Activated CD4-positive, CD25-positive, alpha-beta regulatory T cell treated with anti-CD3 and anti-CD28 coated beads, Interleukin-2, amount 50 U/mL, for 72 hours (primary cell): ENCODE results near the gene TBC1D32.
"Not testable (repeated sequence)": the region's sequence is repeated elsewhere in the genome, so short reads cannot be mapped to it uniquely, and the experiment has no call there.

Experiments used
- DNase-seq: peaks from one replicate; pipeline ENCODE4 v3.0.0; 2021

The TBC1D32 gene

GRCh38 chr6:121319112-121319553, 15.1 kb downstream of the TBC1D32 start:
- DNase-seq, result no peak

DNA sequence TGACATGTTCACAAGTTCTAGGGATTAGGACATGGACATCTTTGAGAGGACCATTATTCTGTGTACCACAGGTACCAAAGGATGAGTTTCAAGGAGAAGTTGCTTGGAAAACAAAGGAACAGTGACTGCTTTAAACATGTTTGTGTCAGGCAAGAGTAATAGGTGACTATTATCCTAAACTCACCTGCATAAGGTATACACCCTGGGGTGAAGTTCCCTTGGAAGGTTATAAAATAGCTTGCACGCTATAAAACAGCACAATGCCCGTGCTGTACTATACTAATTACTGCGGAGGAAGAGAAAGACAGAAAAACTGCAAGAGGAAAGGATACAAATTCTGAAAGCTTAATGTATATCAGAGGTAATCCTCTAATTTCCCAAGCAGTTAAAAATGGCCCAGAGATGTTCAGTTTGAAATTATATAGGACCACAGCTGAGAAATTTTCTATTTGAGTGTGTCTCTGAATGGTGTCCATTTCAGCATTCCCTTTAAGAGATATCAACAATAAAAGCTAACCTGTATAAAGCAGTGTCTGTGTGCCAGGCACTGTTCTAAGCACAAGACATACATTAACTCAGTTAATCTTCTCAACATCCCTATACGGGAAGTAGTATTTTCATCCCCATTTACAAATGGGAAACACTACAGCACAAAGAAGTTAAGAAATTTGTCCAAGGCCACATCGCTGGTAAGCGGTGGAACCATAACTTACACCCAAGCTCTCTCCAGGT, 19.7 kb downstream of the TBC1D32 start:
- DNase-seq, result no peak

GRCh38 chr6:121311814-121312213, 22.5 kb downstream of the TBC1D32 start:
- not testable (repeated sequence) for DNase-seq

- DNase-seq, result no peak
Observed at GRCh38 chr6:121310495-121310894, 23.8 kb downstream of the TBC1D32 start.

DNA sequence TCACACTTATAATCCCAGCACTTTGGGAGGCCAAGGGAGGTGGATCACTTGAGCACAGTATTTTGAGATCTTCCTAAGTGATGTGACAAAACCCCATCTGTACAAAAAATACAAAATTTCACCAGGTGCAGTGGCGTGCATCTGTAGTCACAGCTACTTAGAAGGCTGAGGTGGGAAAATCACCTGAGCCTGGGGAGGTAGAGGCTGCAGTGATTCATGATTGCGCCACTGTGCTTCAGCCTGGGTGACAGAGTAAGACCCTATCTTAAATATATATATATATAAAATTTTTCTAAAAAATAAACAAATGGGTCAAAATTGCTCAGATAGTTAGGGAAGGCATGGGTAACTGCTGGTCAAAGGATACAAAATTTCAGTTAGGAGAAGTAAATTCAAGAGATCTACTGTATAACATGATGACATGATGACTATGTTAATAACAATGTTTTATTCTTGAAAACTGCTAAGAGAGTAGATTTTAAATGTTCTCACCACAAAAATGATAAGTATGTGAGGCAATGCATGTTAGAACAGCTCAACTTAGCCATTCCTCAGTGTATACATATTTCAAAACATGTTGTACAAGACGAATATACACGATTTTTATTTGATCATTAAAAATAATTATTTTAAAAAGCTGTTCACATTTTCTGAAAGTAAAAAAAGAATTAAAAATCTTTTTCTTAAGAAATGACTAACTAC, 24.4 kb downstream of the TBC1D32 start:
- no peak for DNase-seq

- DNase-seq, result no peak
Observed at GRCh38 chr6:121305957-121306607, 28.2 kb downstream of the TBC1D32 start.

GRCh38 chr6:121302882-121303281, 31.4 kb downstream of the TBC1D32 start:
- no peak for DNase-seq

GRCh38 chr6:121301156-121301555, 33.1 kb downstream of the TBC1D32 start:
- not testable (repeated sequence) for DNase-seq

- DNase-seq, result no peak
Observed at GRCh38 chr6:121297694-121298093, 36.6 kb downstream of the TBC1D32 start.

DNA sequence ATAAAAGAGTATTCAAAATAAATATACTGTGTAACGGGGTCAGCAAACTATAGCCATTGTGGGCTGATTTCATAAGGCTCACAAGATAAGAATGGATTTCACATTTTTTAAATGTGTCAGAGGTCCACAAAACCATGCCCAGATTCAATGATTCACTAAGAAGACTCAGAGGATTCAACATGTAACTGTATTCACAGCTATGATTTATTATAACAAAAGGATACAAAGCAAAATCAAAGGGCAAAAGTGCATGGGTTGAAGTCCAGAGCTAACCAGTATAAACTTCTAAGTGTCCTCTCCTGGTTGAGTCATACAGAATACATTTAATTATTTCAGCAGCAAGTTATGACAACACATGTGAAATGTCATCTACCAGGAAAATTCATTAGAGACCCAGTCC, 49.2 kb downstream of the TBC1D32 start:
- DNase-seq, result no peak

DNA sequence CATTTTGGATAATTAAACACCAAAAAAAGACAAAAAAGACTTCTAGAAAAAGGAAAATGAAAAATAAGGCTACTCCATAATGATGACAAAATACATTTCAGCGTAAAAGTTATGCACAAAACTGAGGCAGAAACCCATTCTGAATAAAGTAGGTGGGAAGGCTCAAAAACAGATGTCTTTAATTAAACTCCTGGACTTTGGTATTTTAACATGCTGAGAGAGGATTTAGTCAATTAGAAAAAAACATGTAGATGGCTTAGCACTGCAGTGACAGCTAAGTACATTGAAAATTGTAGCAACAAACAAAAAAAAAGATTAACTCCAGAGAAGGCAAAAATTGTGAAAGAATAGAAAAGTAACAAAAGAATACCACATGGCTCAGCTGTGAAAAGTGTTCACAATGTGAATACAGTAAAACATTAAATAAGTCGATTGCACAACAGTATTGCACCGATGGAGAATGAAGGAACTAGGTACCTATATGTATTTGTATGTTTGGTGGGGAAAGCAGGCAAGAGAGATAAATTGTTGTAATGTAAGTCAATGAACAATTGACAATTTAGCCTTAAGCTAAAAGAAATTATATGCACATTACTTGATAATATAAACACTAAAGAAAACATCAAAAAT, 59.5 kb downstream of the TBC1D32 start:
- no peak for DNase-seq

- no peak for DNase-seq
Observed at GRCh38 chr6:121263742-121264141, 70.5 kb downstream of the TBC1D32 start.

GRCh38 chr6:121260651-121261102, 73.6 kb downstream of the TBC1D32 start:
- no peak for DNase-seq

GRCh38 chr6:121247386-121247785, 86.9 kb downstream of the TBC1D32 start:
- no peak for DNase-seq

DNA sequence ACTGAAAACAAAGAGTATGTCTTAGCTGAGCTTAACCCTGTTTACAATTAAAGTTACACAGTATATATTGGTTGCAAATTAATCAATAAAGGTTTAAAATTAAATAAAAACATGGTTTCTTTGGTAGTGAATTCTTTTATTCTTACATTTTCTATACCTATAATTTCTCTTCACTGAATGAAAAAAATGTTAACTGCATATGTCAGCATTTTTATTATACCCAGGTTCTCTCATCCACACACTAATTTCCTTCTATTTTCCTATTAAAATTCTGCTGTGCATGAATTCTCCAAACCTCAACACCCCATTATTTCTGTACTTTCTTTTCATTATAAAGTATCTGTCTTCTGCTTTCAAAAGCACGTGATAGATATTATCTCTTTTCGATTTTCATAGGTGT, 91.9 kb downstream of the TBC1D32 start:
- DNase-seq, result no peak

DNA sequence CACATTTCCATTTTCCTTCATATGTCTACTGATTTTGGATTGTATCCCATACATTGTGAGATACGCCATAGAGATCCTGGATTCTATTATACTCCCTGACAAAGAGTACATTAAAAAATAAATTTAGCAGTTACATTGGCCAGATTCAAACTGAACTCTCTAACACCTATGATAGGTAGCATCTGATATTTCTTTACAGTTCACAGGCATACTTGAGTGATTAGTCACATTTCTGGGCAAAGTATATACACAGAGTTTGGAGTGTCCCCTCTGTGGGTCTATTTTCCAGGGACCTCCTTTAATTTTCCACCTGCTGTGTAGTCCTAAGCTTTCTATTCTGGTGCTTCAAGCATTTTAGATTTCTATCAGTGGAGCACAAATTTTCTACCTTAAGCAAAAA, 96.4 kb downstream of the TBC1D32 start:
- no peak for DNase-seq

DNA sequence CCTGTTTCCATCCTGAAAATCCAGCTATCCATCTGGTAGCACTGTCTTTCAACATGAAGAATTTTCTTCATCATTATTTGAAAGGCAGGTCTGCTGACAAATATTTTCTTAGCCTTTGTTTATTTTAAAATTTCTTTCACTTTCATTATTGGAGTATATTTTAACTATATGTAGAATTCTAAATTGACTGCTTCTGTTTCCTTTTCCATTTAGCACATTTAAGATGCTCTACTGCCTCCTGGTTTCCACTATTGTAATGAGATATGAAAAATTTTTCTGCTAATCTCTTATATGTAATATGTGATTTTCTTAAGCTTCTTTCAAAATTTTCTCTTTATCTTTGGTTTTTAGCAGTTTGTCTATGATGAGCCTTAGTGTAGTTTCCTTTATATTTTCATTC, 97.3 kb downstream of the TBC1D32 start:
- DNase-seq, result no peak

DNA sequence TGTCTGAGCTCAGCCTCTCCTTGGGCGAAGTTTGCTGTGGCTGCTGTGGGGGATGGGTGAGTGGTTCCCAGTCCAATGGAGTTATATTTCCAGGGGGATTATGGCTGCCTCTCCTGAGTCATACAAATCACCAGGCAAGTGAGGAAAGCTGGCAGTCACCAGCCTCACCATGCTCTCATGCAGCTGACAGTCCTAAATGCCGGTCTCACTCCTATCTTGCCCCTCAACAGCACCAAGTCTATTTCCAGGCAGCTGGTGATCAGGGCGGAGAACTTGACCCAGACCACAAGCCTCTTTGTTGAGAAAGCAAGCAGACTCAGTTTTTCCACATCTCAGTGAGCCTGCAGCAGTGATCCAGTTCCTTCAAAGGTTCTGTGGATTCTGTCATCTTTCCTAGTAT, 98.9 kb downstream of the TBC1D32 start:
- no peak for DNase-seq

DNA sequence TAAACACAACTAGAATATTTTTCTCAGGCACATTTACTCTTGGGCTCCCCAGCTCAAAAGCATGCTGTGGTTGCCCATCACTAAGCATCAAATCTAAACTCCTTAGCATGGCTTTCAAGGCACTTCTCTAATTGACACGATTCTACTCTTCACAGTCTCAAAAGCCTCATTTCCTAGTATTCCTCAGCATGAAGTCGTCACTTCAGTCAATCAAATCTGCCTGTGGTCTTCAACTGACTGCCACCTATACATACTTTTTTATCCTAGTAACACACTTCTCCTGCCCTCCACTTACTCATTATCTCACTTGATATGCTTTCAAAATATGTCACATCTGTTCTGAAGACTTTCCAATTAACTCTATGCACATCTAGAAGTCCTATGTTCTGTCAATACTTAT, 110.3 kb downstream of the TBC1D32 start:
- DNase-seq, result no peak

DNA sequence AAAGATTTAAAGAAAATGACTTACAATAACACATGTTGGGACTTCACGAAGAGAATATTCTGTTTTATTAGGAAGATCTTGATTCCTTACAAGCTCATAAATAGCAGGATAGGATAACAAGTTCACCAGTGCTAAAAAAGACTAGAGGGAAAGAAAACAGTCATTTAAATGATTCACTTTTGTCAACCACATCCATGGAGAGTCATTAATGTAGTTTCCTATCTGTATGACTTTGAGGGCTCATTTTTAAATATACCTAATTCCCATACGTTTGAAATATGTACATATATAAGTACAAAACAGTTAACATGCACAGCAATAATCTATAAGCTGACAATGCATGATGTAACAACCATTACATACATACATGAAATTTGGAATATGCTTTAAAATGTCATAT, 111.1 kb downstream of the TBC1D32 start:
- no peak for DNase-seq

DNA sequence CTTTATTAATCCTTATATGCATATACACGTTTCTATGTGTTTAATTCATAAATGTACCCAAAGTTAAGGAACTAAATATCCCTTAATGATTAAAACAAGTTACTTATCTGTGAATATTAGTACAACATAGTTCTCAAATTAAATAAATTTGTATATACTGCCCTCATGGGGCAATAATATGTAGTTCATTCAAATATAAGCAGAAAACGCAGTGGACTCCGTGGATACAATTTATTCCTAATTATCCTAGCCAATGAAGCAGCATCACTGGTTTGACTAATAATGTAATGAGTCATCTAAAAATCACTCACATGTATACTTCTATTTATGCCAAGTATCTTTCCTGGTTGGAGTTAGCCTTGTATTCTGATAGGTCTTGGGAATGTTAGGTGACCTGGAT, 111.6 kb downstream of the TBC1D32 start:
- no peak for DNase-seq

DNA sequence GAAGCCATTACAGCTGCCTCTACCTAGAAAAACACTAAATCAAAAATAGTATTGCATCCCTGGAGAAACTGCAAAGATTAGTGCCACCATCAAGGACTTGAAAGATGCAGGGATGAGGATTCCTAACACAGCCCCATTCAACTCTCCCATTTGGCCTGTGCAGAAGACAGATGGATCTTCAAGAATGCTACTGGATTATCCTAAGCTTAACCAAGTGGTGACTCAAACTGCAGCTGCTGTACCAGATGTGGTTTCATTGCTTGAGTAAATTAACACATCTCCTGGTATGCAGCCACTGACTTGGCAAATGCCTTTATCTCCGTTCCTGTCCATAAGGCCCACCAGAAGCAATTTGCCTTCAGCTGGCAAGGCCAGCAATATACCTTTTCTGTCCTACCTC, 117.4 kb downstream of the TBC1D32 start:
- no peak for DNase-seq

GRCh38 chr6:121213341-121213740, 120.9 kb downstream of the TBC1D32 start:
- DNase-seq, result not testable (repeated sequence)
